Karpas-422 (cell line): Measurements from ENCODE around the gene AWAT1. TPM values are rescaled to one million over a fixed set of nuclear protein-coding genes. Genes with fewer than 3 reads are reported as not detected.
"Not testable (repeated sequence)": the region's sequence is repeated elsewhere in the genome, so short reads cannot be mapped to it uniquely, and the experiment has no call there.

Experiments
- DNase-seq: peaks from one replicate; pipeline ENCODE4 v3.0.0-alpha.2; 2015
- H2AFZ ChIP-seq: fragments of 200-600 bp; sonication (generic); 2 replicates; pipeline ENCODE4 v1.6.1; 2014; ENCODE audit warnings: antibody characterized with exemption, low read length, mixed read lengths
- H3K27ac ChIP-seq: fragments of 200-600 bp; sonication (generic); 2 replicates; pipeline ENCODE4 v1.5.1; 2014; ENCODE audit warnings: mild to moderate bottlenecking, low read length, moderate library complexity
- H3K27me3 ChIP-seq: fragments of 200-600 bp; sonication (generic); 2 replicates; pipeline ENCODE4 v1.6.1; 2014; ENCODE audit warnings: low read length, mixed read lengths
- H3K36me3 ChIP-seq: fragments of 200-600 bp; sonication (generic); 2 replicates; pipeline ENCODE4 v1.6.1; 2014; ENCODE audit warnings: low read length, mixed read lengths; ENCODE audit not compliant: insufficient read depth
- H3K4me1 ChIP-seq: fragments of 200-600 bp; sonication (generic); 2 replicates; pipeline ENCODE4 v1.6.1; 2014; ENCODE audit warnings: mild to moderate bottlenecking, low read length, mixed read lengths
- H3K4me2 ChIP-seq: fragments of 200-600 bp; sonication (generic); 2 replicates; pipeline ENCODE4 v1.6.1; 2014; ENCODE audit warnings: low read length, low read depth, mild to moderate bottlenecking; ENCODE audit not compliant: poor library complexity, severe bottlenecking
- H3K4me3 ChIP-seq: fragments of 200-600 bp; sonication (generic); 2 replicates; pipeline ENCODE4 v1.5.1; 2014; ENCODE audit warnings: mild to moderate bottlenecking, antibody characterized with exemption, low read length, mixed read lengths
- H3K79me2 ChIP-seq: fragments of 200-600 bp; sonication (generic); 2 replicates; pipeline ENCODE4 v1.6.1; 2014; ENCODE audit warnings: mild to moderate bottlenecking, low read length, mixed read lengths
- H3K9ac ChIP-seq: fragments of 200-600 bp; sonication (generic); 2 replicates; pipeline ENCODE4 v1.6.0; 2014; ENCODE audit warnings: low read length
- H3K9me2 ChIP-seq: fragments of 200-600 bp; sonication (generic), shearing (Covaris generic); replicated peaks from 2 replicates; pipeline ENCODE4 v1.6.0; 2014; ENCODE audit warnings: mild to moderate bottlenecking, low read length, moderate library complexity; ENCODE audit not compliant: insufficient read depth
- H3K9me3 ChIP-seq: fragments of 300-700, 200-600 bp; sonication (generic); 2 replicates; pipeline ENCODE4 v1.6.1; 2014; ENCODE audit warnings: low read length, mixed read lengths
- H4K20me1 ChIP-seq: fragments of 200-600 bp; sonication (generic); 2 replicates; pipeline ENCODE4 v1.6.1; 2014; ENCODE audit warnings: mild to moderate bottlenecking, antibody characterized with exemption, low read length, low read depth; ENCODE audit not compliant: insufficient read depth
- total RNA-seq: library from RNA; depleted of rRNA; stranded (reverse); fragments of >200 nt; shearing (Covaris generic); gene quantifications from 2 replicates; pipeline ENCODE4 v1.2.3, GENCODE V29; 2014; ENCODE audit warnings: low replicate concordance

Gene AWAT1
- total RNA-seq, 1 experiment from 2014 or later, result not detected

DNA sequence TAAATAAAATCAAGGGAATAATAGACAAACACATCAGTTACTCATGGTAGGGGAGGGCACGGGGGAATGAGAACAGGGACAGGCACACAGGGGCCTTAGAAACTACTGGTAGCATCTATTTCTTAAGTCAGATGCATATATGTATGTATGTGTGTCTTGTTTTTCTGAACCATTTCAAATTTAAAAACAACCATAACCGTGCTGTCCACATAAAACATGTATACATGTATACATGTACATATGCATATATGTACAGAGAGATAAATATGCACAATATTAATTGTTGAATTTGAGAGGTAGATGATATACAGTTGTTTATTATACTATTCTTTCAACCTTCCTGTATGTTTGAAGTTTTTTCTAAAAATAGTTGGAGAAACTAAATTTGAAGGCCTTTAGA, 7.8 kb upstream of the AWAT1 start:
- no peak overlapping the region for H3K4me3 ChIP-seq
- no peaks in the 10 kb centered on the region for H3K9me2 ChIP-seq
- no peaks in the 10 kb centered on the region for H3K36me3 ChIP-seq
- H3K4me1 ChIP-seq, result no peaks in the 10 kb centered on the region
- H3K27ac ChIP-seq, result no peak overlapping the region
- H2AFZ ChIP-seq, result no peak overlapping the region
- H3K9ac ChIP-seq, result no peak overlapping the region
- no peaks in the 10 kb centered on the region for H3K79me2 ChIP-seq
- H4K20me1 ChIP-seq, result no peaks in the 10 kb centered on the region
- H3K27me3 ChIP-seq, result no peaks in the 10 kb centered on the region
- no peak for DNase-seq
- no peaks in the 10 kb centered on the region for H3K9me3 ChIP-seq
- H3K4me2 ChIP-seq, result no peak overlapping the region

DNA sequence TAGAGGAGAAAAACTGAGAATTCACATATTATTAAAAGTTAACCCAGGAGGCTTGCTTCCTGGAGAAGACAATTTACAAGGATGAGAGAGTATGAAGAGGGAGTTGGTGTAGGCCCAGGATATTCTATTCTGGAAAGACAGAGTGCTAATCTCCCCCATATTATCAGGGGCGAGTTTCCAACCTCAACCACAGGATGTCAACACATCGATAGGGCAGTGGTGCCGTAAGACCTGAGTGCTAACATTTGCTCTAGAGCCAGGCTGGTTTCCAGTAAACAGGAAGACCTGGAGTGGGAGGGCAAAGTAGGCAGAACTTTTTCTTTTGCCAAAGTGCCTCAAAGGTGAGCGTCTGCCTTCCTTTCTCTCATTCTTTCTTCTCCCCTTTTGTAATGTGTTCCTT, 2.8 kb upstream of the AWAT1 start:
- no peak overlapping the region for H2AFZ ChIP-seq

GRCh38 chrX:70240751-70241150, 6.3 kb downstream of the AWAT1 start:
- H3K27ac ChIP-seq, result no peak overlapping the region
- H3K36me3 ChIP-seq, result no peaks in the 10 kb centered on the region
- no peaks in the 10 kb centered on the region for H3K9me3 ChIP-seq
- H4K20me1 ChIP-seq, result no peaks in the 10 kb centered on the region
- H2AFZ ChIP-seq, result no peak overlapping the region
- no peaks in the 10 kb centered on the region for H3K27me3 ChIP-seq
- no peaks in the 10 kb centered on the region for H3K4me1 ChIP-seq
- H3K4me3 ChIP-seq, result no peak overlapping the region
- no peak overlapping the region for H3K9ac ChIP-seq
- H3K9me2 ChIP-seq, result no peaks in the 10 kb centered on the region
- no peak for DNase-seq
- H3K79me2 ChIP-seq, result no peaks in the 10 kb centered on the region
- H3K4me2 ChIP-seq, result no peak overlapping the region

More for the DNA sequence above, 2.8 kb upstream of the AWAT1 start:
- Histone ChIP-seq H3K79me2 (no peaks in the 10 kb centered on the region), H3K4me1 (no peaks in the 10 kb centered on the region), H3K9me2 (no peaks in the 10 kb centered on the region), H3K4me2 (no peak overlapping the region), H4K20me1 (no peaks in the 10 kb centered on the region), H3K36me3 (no peaks in the 10 kb centered on the region), H3K27ac (no peak overlapping the region), H3K27me3 (no peaks in the 10 kb centered on the region), H3K9ac (no peak overlapping the region), H3K9me3 (no peaks in the 10 kb centered on the region), H3K4me3 (no peak overlapping the region)
- no peak for DNase-seq

GRCh38 chrX:70241501-70241900, 7.0 kb downstream of the AWAT1 start:
- Histone ChIP-seq H2AFZ (no peak overlapping the region), H3K4me1 (no peaks in the 10 kb centered on the region), H3K4me2 (no peak overlapping the region), H3K9me2 (no peaks in the 10 kb centered on the region), H3K4me3 (no peak overlapping the region), H3K79me2 (no peaks in the 10 kb centered on the region), H3K36me3 (no peaks in the 10 kb centered on the region), H3K27me3 (no peaks in the 10 kb centered on the region), H3K9ac (no peak overlapping the region), H3K27ac (no peak overlapping the region), H4K20me1 (no peaks in the 10 kb centered on the region), H3K9me3 (no peaks in the 10 kb centered on the region)
- DNase-seq, result no peak

GRCh38 chrX:70243601-70244000, 9.1 kb downstream of the AWAT1 start:
- H3K27me3 ChIP-seq, H4K20me1 ChIP-seq, H3K36me3 ChIP-seq, H3K27ac ChIP-seq, DNase-seq, H3K4me3 ChIP-seq, H2AFZ ChIP-seq, H3K9ac ChIP-seq, H3K4me2 ChIP-seq, H3K9me2 ChIP-seq, H3K79me2 ChIP-seq, H3K9me3 ChIP-seq, H3K4me1 ChIP-seq: not testable (repeated sequence)

DNA sequence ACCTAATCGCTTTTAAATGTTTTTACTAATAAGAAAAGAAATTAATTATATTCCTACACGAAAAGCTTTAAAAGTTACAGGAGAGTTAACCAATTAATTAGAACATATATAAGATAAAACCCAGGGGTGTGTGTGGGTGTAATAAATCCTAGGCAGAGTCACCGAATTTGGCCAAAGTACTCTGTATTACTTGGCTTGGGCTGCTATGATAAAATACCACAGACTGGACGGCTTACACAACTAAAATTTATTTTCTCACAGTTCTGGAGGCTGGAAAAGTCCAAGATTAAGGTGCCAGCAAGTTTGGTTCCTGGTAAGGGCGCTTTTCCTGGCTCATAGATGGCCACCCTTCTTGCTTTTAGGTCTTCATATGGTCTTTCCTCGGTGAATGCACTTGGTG, 10.4 kb downstream of the AWAT1 start:
- H3K9me2 ChIP-seq, result no peaks in the 10 kb centered on the region
- H3K27ac ChIP-seq, result no peak overlapping the region
- no peaks in the 10 kb centered on the region for H3K27me3 ChIP-seq
- H3K4me1 ChIP-seq, result no peaks in the 10 kb centered on the region
- no peak for DNase-seq
- no peaks in the 10 kb centered on the region for H3K36me3 ChIP-seq
- no peaks in the 10 kb centered on the region for H4K20me1 ChIP-seq
- no peaks in the 10 kb centered on the region for H3K79me2 ChIP-seq
- H3K4me3 ChIP-seq, result no peak overlapping the region
- no peak overlapping the region for H3K4me2 ChIP-seq
- no peak overlapping the region for H2AFZ ChIP-seq
- H3K9me3 ChIP-seq, result no peaks in the 10 kb centered on the region
- H3K9ac ChIP-seq, result no peak overlapping the region

- no peaks in the 10 kb centered on the region for H3K36me3 ChIP-seq
- no peak overlapping the region for H2AFZ ChIP-seq
- H3K27ac ChIP-seq, result no peak overlapping the region
- H3K79me2 ChIP-seq, result no peaks in the 10 kb centered on the region
- H3K9ac ChIP-seq, result no peak overlapping the region
- H3K9me2 ChIP-seq, result no peaks in the 10 kb centered on the region
- H3K27me3 ChIP-seq, result no peaks in the 10 kb centered on the region
- H3K4me3 ChIP-seq, result no peak overlapping the region
- no peak for DNase-seq
- no peaks in the 10 kb centered on the region for H4K20me1 ChIP-seq
- H3K4me2 ChIP-seq, result no peak overlapping the region
- no peaks in the 10 kb centered on the region for H3K4me1 ChIP-seq
- H3K9me3 ChIP-seq, result no peaks in the 10 kb centered on the region
These were observed 12.8 kb downstream of the AWAT1 start for GRCh38 chrX:70247252-70247651.

DNA sequence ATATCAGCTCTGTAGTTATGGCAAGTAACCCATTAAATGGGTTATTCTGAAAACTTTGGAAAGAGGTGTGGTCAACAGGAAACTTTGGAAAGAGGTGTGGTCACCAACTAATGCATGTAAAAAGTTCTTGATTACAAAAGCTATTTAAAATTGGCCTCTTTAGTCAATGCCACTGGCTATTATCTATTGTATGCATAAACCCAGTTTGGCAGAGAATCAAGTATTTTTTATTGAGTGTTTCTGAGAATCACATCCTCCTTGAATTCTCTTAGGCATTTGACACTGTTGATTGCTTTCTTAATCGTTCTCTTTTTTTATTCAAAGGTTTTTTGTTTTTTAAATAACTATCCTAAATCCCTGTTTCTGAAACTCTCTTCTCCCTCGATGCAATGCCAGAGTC, 18.0 kb downstream of the AWAT1 start:
- no peak overlapping the region for H3K4me3 ChIP-seq
- H3K9me2 ChIP-seq, result no peaks in the 10 kb centered on the region
- H2AFZ ChIP-seq, result no peak overlapping the region
- no peaks in the 10 kb centered on the region for H4K20me1 ChIP-seq
- H3K9ac ChIP-seq, result no peak overlapping the region
- no peaks in the 10 kb centered on the region for H3K27me3 ChIP-seq
- DNase-seq, result no peak
- no peaks in the 10 kb centered on the region for H3K9me3 ChIP-seq
- no peaks in the 10 kb centered on the region for H3K4me1 ChIP-seq
- H3K36me3 ChIP-seq, result no peaks in the 10 kb centered on the region
- H3K27ac ChIP-seq, result no peak overlapping the region
- no peak overlapping the region for H3K4me2 ChIP-seq
- no peaks in the 10 kb centered on the region for H3K79me2 ChIP-seq
